Measurements from ENCODE around the gene RNF151.
"Not testable (repeated sequence)": the region's sequence is repeated elsewhere in the genome, so short reads cannot be mapped to it uniquely, and the experiment has no call there.

The RNF151 gene

DNA sequence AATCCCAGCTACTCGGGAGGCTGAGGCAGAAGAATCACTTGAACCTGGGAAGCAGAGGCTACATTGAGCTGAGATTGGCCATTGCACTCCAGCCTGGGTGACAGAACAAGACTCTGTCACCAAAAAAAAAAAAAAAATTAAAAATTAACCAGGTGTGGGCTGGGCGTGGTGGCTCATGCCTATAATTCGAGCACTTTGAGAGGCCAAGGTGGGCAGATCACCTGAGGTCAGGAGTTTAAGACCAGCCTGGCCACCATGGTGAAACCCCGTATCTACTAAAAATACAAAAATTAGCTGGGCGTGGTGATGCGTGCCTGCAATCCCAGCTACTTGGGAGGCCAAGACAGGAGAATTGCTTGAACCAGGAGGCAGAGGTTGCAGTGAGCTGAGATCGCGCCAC lies 26.8 kb upstream of the RNF151 start:
- not testable (repeated sequence) for DNase-seq

DNA sequence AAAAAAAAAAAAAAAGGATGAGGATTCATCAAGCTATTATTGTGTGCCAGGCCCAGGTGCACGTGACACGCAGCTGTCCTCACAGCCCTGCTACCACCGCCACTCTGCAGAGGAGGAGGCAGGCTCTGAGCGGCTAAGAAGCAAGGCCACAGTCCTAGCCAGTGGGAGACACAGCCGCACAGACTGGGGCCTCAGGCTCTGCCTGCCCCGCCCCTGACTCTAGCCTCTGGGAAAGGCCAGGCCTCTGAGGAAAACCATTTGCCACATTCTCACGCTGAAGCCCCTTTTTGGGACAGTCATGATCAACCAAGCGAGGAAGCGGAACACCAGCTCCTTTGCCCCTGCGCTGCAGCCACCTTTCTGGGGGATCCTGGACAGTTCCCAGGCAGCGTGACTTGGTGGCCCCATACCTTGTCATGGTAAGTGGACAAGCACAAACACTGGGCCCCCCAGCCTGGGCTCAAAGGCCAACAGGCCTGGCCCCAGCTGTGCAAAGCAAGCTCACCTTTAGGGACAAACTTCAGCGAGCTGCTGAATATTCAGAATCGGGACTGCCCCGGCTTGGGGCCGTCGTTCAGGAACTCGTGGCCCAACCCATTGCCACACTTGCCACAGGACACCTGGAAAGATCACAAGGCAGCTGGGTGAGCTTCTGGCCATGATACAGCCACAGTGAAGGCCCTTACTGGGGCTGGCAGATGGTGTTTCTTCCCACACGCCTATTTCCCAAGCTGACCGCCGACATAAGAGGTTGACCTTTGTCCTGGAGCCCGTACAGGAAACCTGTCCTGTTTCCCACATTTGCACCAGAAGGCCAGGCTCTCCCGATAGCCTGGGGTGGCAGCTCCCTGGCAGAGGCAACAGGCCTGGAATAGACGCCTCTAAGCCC lies 26.1 kb upstream of the RNF151 start:
- DNase-seq, result no peak

DNA sequence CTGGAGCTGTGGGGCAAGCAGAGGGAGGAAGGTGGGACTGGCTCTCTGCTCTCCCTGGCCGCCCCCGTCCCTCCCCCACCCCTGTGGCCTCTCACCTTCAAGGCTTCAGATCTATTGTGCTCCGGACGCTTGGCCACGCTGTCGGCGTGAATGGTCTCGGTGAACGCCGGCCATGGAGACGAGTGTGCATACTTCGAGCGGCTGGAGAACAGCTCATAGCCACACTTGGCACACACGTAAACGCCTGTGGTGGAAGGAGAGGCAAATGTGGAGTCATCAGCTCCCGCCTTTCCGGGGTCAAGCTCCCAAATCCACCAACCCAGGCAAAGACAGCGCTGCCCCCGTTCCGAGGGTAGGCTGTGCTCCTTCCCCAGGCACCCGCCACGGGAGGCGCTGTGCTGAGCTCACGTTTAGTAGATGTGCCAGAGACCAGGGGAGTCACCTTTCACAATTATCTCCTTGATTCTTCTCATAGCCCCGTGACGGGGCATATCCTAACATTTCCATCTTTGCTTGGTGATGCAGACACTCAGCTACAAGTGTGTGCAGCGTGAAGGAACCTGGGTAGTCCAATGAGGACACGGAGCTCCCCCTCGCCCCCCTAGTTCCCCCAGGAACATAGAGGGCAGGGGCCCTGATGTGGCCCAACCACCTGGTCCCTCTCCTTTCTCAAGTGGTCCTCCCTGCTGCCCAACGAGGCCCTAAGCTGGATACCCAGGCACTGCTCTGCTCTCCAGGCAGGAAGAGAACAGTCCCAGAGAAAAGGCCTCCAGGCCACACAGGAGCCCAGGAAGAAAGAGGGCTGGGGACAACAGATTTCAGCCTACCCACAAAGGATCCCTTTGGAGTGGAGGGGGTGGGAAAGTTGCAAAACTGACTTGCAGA lies 25.3 kb upstream of the RNF151 start:
- no peak for DNase-seq

GRCh38 chr16:1942047-1942809 lies 24.4 kb upstream of the RNF151 start:
- no peak for DNase-seq

DNA sequence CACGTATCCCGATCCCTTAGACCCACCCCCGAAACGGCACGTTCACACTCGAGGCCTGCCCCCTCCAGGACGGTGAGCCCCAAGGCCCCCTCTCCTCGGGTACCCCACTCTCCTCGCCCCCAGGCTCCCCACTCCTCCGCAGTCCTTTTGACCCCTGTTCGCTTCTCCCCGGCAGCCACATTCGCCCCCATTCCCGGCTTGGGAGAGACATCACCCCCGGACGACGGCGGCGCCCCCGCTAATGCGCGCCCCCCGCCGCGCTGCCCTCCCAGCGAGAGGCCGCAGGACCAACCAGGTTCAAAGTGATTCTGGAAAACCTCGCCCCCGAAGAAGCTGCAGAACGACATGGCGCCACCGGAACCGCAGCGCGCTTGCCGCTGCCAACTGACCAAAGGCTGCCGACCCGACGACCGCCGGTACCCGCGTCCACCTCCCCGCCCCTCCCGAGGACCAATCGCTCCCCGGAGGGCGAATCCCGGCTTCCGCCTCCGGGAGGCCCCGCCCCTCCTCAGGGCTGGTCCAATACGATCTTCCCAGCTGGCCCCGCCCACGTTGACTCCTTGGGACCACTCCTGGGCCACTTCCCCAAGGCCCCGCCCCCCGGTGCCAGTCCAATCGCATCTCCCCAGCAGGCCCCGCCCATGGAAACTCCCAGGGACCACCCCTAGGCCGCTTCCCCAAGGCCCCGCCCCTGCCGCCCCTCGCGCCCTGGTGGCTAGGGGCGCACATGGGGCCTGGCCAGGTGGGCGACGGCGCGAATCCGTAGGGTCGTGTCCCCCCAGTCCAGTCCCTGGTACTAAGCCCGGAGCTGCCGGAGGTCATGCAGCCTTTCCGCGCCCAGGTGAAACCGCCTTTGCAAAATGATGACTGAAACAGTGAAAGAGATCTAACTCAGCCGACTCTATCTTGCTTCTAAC lies 23.6 kb upstream of the RNF151 start, which contains the start of gene MSRB1:
TSS of gene MSRB1 (minus strand) at position 390 of the 917 bp plus-strand sequence. CDS start at position 347, 43 bp downstream.
- peak; percentile 96 for DNase-seq

DNA sequence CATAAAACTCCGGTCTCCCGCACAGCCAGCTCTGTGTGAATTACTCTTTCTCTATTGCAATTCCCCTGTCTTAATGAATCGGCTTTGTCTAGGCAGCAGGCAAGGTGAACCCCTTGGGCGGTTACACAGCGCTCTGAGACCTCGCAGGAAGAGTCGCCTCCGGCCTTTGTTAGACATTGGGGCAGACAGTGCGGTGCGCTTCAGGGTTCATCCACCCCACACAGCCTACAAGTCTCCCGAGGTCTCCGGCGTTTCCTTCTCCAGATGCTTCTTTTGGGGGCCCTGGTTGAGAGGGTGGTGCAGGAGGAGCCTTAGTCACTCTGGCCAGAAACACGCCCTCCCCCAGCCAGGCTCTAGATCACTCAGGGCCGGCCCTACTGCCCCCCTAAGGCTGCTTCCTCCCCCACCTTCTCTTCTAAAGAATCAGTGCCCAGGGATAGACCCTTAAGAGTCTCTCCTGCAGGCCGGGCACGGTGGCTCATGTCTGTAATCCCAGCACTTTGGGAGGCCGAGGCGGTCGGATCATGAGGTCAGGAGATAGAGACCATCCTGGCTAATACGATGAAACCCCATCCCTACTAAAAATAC lies 21.9 kb upstream of the RNF151 start:
- DNase-seq, result no peak

GRCh38 chr16:1945559-1946391 lies 20.9 kb upstream of the RNF151 start:
- DNase-seq, result no peak

DNA sequence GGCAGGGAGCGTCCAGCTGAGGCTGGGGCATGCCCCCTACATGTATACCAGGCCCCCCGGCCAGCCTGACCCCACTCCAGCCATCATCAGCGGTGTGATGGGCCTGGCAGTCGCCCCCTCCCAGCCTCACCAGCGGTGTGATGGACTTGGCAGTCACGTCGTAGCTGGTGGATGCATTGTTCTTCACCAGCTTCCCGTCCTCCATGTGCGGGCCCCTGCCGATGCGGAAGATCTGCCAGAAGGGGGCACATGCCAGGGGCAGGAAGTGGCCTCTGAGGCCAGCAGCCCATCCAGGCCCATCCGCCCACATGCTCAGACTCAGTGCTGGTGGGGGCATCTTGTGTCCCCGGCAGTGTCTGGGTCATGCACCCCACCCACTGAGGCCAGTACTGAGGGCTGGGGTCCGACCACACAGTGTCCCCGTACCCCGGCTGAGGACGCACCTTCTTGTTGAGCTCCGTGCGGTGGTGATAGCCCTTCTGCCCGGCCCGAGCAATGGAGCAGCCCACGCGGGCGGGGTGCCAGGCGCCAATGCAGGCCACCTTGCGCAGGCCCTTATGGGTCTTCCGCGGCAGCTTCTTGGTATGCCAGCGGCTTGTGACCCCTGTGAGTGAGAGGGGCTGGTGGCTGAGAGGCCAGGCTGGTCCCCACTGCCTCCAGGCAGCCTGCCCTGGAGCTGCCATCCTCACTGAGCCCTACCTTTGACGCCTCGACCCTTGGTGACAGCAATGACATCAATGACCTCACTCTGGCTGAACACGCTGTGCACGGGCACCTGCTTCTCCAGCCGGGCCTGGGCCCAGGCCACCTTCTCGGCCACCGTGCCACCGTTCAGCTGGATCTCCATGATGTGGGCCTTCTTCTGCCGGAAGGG lies 19.9 kb upstream of the RNF151 start:
- no peak for DNase-seq

- DNase-seq, result no peak
These were observed 19.3 kb upstream of the RNF151 start for GRCh38 chr16:1947369-1947670.

GRCh38 chr16:1949507-1949906 lies 17.1 kb upstream of the RNF151 start:
- no peak for DNase-seq

DNA sequence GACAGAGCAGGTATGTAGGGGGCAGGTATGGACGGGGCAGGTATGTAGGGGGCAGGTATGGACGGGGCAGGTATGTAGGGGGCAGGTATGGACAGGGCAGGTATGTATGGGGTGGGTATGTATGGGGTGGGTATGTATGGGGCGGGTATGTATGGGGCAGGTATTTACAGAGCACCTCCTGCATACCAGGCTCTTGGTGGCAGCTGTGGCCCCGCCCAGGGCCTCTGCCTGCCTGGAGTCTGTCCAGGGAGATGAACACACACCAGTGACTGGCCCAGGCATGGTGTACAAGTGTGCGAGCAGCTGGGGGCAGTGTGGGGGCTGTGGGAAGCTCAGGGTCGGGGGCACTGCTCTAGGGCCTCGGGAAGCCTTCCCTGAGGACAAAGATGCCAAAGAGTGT lies 16.6 kb upstream of the RNF151 start:
- DNase-seq, result no peak

DNA sequence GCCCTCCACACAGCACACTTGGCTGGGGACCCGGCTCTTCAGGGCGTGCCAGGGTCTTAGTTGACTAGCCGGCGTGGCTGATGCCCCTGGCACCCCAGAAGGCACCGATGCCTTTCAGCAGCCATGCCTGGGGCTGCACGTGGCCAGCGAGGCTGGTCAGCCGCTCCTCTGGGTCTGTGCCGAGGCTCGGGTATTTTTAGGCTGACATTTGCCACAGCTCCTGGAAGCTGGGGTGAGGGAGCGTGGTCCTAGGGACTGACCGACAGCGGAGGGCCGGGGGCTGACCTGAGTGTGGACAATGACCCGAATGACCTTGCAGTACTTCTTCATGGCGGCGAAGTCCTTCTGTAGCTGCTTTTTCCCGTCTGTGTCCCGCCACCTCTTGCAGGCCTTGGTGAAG lies 16.1 kb upstream of the RNF151 start:
- DNase-seq, result no peak

GRCh38 chr16:1953734-1954133 lies 12.9 kb upstream of the RNF151 start:
- DNase-seq, result no peak

DNA sequence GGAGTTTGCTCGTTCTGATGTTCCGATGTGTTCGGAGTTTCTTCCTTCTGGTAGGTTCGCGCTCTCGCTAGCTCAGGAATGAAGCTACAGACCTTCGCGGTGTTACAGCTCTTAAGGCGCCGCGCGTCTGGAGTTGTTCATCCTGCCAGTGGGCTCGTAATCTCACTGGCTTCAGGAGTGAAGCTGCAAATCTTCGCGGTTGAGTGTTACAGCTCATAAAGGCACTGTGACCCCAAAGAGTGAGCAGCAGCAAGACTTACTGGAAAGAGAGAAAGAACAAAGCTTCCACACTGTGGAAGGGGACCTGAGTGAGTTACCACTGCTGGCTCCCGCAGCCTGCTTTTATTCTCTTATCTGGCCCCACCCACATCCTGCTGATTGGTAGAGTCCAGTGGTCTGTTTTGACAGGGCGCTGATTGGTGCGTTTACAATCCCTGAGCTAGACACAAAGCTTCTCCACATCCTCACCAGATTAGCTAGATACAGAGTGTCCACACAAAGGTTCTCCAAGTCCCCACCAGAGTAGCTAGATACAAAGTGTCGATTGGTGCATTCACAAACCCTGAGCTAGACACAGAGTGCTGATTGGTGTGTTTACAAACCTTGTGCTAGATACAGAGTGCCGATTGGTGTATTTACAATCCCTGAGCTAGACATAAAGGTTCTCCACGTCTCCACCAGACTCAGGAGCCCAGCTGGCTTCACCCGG lies 9.1 kb upstream of the RNF151 start:
- DNase-seq, result not testable (repeated sequence)

DNA sequence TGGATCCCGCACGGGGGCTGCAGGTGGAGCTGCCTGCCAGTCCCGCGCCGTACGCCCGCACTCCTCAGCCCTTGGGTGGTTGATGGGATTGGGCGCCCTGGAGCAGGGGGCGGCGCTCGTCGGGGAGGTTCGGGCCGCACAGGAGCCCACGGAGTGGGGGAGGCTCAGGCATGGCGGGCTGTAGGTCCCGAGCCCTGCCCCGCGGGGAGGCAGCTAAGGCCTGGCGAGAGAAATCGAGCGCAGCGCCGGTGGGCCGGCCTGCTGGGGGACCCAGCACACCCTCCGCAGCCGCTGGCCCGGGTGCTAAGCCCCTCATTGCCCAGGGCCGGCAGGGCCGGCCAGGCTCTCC lies 8.5 kb upstream of the RNF151 start:
- not testable (repeated sequence) for DNase-seq

GRCh38 chr16:1958715-1959268 lies 7.9 kb upstream of the RNF151 start:
- DNase-seq, result no peak

DNA sequence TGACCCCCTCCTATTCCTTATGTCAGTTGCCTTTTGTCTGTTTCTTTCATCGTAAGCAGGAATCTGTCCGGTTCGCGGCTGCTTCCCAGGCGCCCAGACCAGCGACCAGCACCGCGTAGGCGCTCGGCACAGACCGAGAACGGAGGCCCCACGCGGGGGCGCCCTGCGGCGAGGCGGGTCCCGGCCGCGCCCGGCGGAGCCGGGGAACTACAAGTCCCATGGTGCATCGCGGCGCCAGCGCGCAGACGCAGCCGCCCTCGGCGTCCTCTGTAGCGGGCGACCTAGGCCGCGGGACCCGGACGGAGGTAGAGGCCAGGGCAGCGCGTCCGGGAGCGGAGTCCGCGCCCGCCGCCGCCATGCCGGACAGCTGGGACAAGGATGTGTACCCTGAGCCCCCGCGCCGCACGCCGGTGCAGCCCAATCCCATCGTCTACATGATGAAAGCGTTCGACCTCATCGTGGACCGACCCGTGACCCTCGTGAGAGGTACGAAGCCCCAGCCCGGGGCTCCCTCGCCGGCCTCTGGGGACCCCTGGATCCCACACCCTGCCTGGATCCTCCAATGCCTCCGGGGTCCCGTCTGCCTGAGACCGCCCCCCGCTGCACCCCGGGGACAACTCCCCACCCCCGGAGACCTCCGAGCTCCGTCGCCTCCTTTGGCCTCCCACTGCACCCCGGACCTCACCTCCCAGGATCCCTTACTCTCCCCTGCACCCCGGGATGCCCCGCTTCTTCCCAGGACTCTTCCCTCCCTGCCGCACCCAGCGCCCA lies 7.2 kb upstream of the RNF151 start, which contains the start of gene NDUFB10:
TSS of gene NDUFB10 (plus strand) at position 270 of the 771 bp plus-strand sequence. CDS start at position 357, 87 bp downstream.
- peak; percentile 72 for DNase-seq
